Hypothalamus (tissue), 51 donors: Measurements from ENCODE around the gene HOXD1.

Source experiments
- DNase-seq, 51 donors: peaks; one replicate each; lab custom pipeline; 2025; lab: John Stamatoyannopoulos, UW

Gene HOXD1

GRCh38 chr2:176178757-176179295, 9.6 kb upstream of the HOXD1 start:
- no peak for DNase-seq

- no peak for DNase-seq
Measured at GRCh38 chr2:176181551-176181950, 6.9 kb upstream of the HOXD1 start.

- no peak for DNase-seq
Measured at GRCh38 chr2:176182671-176183070, 5.8 kb upstream of the HOXD1 start.

GRCh38 chr2:176184749-176185148, 3.7 kb upstream of the HOXD1 start:
- DNase-seq: no peak

GRCh38 chr2:176186024-176186423, 2.4 kb upstream of the HOXD1 start:
- no peak for DNase-seq

- peak in 3 of 51 donors; percentile 6 to 16 (median 10) for DNase-seq
Measured at GRCh38 chr2:176187200-176187898, 1.1 kb upstream of the HOXD1 start.

GRCh38 chr2:176188774-176189680, 559 bp downstream of the HOXD1 start:
- no peak for DNase-seq

- peak in 3 of 51 donors; percentile 11 to 20 (median 17) for DNase-seq
Measured at GRCh38 chr2:176189681-176190641, 1.5 kb downstream of the HOXD1 start.

- DNase-seq: no peak
Measured at GRCh38 chr2:176192351-176192750, 3.9 kb downstream of the HOXD1 start.

GRCh38 chr2:176193048-176193447, 4.6 kb downstream of the HOXD1 start:
- no peak for DNase-seq

GRCh38 chr2:176199902-176200301, 11.4 kb downstream of the HOXD1 start:
- no peak for DNase-seq

- no peak for DNase-seq
Measured at GRCh38 chr2:176200971-176201370, 12.5 kb downstream of the HOXD1 start.

GRCh38 chr2:176202491-176202890, 14.0 kb downstream of the HOXD1 start:
- no peak for DNase-seq

- no peak for DNase-seq
Measured at GRCh38 chr2:176205126-176205525, 16.7 kb downstream of the HOXD1 start.

GRCh38 chr2:176206136-176206535, 17.7 kb downstream of the HOXD1 start:
- no peak for DNase-seq

- DNase-seq: no peak
Measured at GRCh38 chr2:176206682-176207081, 18.2 kb downstream of the HOXD1 start.

- DNase-seq: no peak
Measured at GRCh38 chr2:176211110-176211509, 22.6 kb downstream of the HOXD1 start.

- no peak for DNase-seq
Measured at GRCh38 chr2:176212276-176212675, 23.8 kb downstream of the HOXD1 start.

GRCh38 chr2:176213406-176213805, 24.9 kb downstream of the HOXD1 start:
- no peak for DNase-seq

GRCh38 chr2:176227874-176228273, 39.4 kb downstream of the HOXD1 start:
- DNase-seq: no peak
